Ishikawa (cell line): ENCODE measurements around the gene ARL11.

Experiments
- CEBPB ChIP-seq: IDR thresholded peaks from 2 replicates; pipeline ENCODE4 v1.6.1; 2012
- CREB1 ChIP-seq: IDR thresholded peaks from 2 replicates; pipeline ENCODE4 v1.6.1; 2012; ENCODE audit warnings: low read depth
- EGR1 ChIP-seq: IDR thresholded peaks from 2 replicates; pipeline ENCODE4 v1.6.1; 2012
- EP300 ChIP-seq: IDR thresholded peaks from 2 replicates; pipeline ENCODE4 v1.6.1; 2012; ENCODE audit warnings: borderline replicate concordance
- FOXM1 ChIP-seq: IDR thresholded peaks from 2 replicates; pipeline ENCODE4 v1.6.1; 2012; ENCODE audit warnings: low read depth, borderline replicate concordance
- NFIC ChIP-seq: IDR thresholded peaks from 2 replicates; pipeline ENCODE4 v1.6.1; 2012
- RAD21 ChIP-seq: IDR thresholded peaks from 2 replicates; pipeline ENCODE4 v1.6.1; 2012; ENCODE audit warnings: low read depth
- TAF1 ChIP-seq: IDR thresholded peaks from 2 replicates; pipeline ENCODE4 v1.6.1; 2012; ENCODE audit warnings: low read depth, mild to moderate bottlenecking
- TCF12 ChIP-seq: IDR thresholded peaks from 2 replicates; pipeline ENCODE4 v1.6.1; 2012; ENCODE audit warnings: low read depth
- TEAD4 ChIP-seq: IDR thresholded peaks from 2 replicates; pipeline ENCODE4 v1.6.1; 2012
- YY1 ChIP-seq: IDR thresholded peaks from 2 replicates; pipeline ENCODE4 v1.6.1; 2012; ENCODE audit warnings: low read depth
- ZBTB7A ChIP-seq: IDR thresholded peaks from 2 replicates; pipeline ENCODE4 v1.6.1; 2012; ENCODE audit warnings: low read depth
- TF ChIP-seq, protein P1 (sequence below): IDR thresholded peaks from 2 replicates; pipeline ENCODE4 v1.6.1; 2012; ENCODE audit warnings: low read depth, mild to moderate bottlenecking
- TF ChIP-seq, protein P2 (sequence below): IDR thresholded peaks from 2 replicates; pipeline ENCODE4 v1.6.1; 2012
- TF ChIP-seq, protein P3 (sequence below): IDR thresholded peaks from 2 replicates; pipeline ENCODE4 v1.6.1; 2012

ARL11 gene

DNA sequence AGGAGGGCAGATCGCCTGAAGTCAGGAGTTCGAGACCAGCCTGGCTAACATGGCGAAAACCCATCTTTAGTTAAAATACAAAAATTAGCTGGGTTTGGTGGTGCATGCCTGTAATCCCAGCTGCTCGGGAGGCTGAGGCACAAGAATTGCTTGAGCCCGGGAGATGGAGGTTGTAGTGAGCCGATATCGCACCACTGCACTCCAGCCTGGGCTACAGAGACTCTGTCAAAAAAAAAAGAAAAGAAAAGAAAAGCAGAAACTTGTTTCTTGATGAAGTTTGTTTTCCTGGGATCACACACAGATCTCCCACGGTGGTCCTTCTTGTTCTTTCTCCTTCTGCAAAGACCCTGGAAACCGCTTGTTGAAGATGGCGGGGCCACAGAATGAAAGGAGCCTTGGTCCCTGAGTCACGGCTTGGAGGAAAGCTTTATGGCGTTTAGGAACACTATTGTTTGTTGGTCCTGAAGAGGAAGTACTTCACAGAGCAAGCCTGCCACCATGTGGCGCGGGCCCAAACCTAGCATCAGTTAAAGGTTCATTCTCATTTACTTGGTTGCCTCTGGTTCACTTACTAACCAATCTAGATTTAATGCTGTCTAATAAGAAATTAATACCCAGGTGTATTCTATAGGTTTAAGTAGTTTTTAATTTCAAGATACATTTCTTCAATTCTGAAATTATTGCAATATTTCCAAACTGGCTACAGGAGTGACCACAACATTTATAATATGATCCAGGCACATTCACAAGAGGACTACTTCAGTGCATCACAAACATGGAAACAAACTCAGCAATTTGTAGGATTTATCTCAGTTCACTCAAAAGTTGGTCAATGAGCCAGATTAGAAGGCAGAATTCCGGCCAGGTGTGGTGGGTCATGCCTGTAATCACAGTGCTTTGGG is 21.3 kb upstream of the ARL11 start:
- TF ChIP-seq, protein P1, sequence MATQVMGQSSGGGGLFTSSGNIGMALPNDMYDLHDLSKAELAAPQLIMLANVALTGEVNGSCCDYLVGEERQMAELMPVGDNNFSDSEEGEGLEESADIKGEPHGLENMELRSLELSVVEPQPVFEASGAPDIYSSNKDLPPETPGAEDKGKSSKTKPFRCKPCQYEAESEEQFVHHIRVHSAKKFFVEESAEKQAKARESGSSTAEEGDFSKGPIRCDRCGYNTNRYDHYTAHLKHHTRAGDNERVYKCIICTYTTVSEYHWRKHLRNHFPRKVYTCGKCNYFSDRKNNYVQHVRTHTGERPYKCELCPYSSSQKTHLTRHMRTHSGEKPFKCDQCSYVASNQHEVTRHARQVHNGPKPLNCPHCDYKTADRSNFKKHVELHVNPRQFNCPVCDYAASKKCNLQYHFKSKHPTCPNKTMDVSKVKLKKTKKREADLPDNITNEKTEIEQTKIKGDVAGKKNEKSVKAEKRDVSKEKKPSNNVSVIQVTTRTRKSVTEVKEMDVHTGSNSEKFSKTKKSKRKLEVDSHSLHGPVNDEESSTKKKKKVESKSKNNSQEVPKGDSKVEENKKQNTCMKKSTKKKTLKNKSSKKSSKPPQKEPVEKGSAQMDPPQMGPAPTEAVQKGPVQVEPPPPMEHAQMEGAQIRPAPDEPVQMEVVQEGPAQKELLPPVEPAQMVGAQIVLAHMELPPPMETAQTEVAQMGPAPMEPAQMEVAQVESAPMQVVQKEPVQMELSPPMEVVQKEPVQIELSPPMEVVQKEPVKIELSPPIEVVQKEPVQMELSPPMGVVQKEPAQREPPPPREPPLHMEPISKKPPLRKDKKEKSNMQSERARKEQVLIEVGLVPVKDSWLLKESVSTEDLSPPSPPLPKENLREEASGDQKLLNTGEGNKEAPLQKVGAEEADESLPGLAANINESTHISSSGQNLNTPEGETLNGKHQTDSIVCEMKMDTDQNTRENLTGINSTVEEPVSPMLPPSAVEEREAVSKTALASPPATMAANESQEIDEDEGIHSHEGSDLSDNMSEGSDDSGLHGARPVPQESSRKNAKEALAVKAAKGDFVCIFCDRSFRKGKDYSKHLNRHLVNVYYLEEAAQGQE, result no peak
- TF ChIP-seq NFIC (no peak), YY1 (peak; percentile 78), RAD21 (peak; percentile 96)

DNA sequence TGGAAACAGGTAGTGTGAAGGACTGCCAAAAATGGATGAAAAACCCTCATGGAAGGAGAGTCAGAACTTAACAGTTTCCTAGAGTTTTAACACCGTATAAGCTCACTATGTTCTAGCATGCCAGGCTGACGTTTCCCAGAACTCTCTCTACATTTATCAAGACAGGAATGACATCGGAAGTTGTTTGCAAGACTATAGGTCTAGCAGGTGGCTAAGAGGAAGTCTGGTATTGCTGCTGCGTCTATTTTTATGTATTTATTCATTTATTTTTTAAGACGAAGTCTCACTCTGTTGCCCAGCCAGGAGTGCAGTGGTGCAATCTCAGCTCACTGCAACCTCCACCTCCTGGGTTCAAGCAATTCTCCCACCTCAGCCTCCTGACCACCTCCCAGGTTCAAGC is 20.5 kb upstream of the ARL11 start:
- TF ChIP-seq, protein P1, result no peak
- no peak for TF ChIP-seq ZBTB7A
- TF ChIP-seq, protein P2, sequence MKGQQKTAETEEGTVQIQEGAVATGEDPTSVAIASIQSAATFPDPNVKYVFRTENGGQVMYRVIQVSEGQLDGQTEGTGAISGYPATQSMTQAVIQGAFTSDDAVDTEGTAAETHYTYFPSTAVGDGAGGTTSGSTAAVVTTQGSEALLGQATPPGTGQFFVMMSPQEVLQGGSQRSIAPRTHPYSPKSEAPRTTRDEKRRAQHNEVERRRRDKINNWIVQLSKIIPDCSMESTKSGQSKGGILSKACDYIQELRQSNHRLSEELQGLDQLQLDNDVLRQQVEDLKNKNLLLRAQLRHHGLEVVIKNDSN, result no peak
- no peak for TF ChIP-seq FOXM1
- TF ChIP-seq, protein P3, sequence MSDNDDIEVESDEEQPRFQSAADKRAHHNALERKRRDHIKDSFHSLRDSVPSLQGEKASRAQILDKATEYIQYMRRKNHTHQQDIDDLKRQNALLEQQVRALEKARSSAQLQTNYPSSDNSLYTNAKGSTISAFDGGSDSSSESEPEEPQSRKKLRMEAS, result no peak
- TF ChIP-seq NFIC, result no peak
- no peak for TF ChIP-seq TAF1
- TF ChIP-seq EP300, result no peak
- TF ChIP-seq TEAD4, result no peak
- no peak for TF ChIP-seq EGR1
- no peak for TF ChIP-seq YY1
- no peak for TF ChIP-seq CEBPB
- TF ChIP-seq TCF12, result no peak
- TF ChIP-seq RAD21, result no peak

DNA sequence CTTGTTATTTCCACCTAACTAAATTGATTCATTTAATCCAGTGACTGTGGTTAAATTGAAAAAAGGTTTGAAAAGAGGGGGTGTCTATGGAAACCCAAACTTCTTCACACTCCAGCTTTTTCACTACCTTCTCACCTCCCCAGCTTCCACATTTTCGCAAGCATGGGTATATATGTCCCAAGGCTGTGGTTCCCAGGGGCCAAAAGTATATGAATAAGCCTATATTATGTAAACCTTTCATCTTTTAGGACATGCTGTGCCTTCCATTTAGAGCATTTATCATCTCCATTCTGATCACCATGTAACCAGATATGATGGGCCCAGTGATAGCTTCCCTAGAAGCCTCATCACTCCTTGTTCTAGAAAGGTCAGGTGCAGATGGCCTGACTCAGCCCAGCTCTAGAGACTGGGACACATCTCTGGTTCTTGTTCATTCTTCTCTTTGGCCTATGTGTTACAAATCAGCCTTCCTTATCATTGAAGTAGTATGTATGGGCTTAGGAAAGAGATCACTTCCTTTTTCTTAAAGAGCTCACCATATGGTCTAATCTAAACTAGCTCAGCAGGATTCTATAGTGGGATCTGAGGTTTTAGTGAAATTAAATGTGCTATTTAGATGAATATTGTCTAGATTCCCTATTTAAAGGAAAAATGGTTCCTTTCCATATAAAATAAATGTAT is 19.5 kb upstream of the ARL11 start:
- TF ChIP-seq YY1, result no peak
- no peak for TF ChIP-seq EGR1
- no peak for TF ChIP-seq CEBPB
- no peak for TF ChIP-seq TEAD4
- no peak for TF ChIP-seq ZBTB7A
- no peak for TF ChIP-seq EP300
- TF ChIP-seq, protein P3, result no peak
- TF ChIP-seq TAF1, result no peak
- no peak for TF ChIP-seq CREB1
- TF ChIP-seq TCF12, result no peak
- no peak for TF ChIP-seq FOXM1
- TF ChIP-seq RAD21, result no peak
- TF ChIP-seq, protein P2, result no peak
- TF ChIP-seq NFIC, result no peak

DNA sequence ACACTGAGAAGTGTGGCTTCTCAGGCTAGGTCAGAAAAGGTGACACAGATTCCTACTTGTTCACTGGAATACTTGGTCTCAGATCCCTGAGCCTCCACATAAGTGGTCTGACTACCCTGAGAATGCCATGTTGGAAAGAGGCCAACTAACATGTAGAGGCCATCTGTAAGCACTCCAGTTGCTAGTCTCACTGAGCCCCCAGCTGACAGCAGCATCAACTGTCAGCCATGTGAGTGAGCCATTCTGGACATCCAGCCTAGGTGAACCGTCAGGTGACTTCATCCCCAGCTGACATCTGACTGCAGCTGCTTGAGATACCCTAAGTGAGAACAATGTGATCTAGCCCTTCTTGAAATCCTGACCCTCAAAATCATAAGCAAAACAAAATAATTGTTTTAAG is 18.1 kb upstream of the ARL11 start:
- TF ChIP-seq EP300 (no peak), CEBPB (no peak), YY1 (no peak), TCF12 (no peak), RAD21 (no peak), TAF1 (no peak), CREB1 (no peak), ZBTB7A (no peak), TEAD4 (no peak), NFIC (no peak), FOXM1 (no peak), EGR1 (no peak)
- TF ChIP-seq, protein P3, result no peak
- TF ChIP-seq, protein P1, result no peak
- TF ChIP-seq, protein P2, result no peak; the same call in 1 of the 2 replicates
